Myocyte (in vitro differentiated cells): ENCODE data around the gene GIPC1. TPM values are rescaled to one million over a fixed set of nuclear protein-coding genes. Genes with fewer than 3 reads are reported as not detected.
"Not testable (repeated sequence)": the region's sequence is repeated elsewhere in the genome, so short reads cannot be mapped to it uniquely, and the experiment has no call there.

Experiments used
- DNase-seq: peaks from one replicate; pipeline ENCODE4 v3.0.0-alpha.2; 2012; ENCODE audit warnings: low read depth
- polyA plus RNA-seq: library from polyadenylated mRNA; unstranded; fragments of >200 nt; gene quantifications from one replicate; pipeline ENCODE4 v1.2.1, GENCODE V29; 2012; ENCODE audit warnings: missing spikeins
- total RNA-seq: library from RNA; depleted of rRNA; stranded (reverse); fragments of >200 nt; gene quantifications from 2 replicates; pipeline ENCODE4 v1.2.3, GENCODE V29; 2014

GIPC1 gene, protein sequence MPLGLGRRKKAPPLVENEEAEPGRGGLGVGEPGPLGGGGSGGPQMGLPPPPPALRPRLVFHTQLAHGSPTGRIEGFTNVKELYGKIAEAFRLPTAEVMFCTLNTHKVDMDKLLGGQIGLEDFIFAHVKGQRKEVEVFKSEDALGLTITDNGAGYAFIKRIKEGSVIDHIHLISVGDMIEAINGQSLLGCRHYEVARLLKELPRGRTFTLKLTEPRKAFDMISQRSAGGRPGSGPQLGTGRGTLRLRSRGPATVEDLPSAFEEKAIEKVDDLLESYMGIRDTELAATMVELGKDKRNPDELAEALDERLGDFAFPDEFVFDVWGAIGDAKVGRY
- total RNA-seq = 129 and 141 TPM in 2 replicates
- 154 TPM for polyA plus RNA-seq

- peak; percentile 99 for DNase-seq
These were observed at the start of gene GIPC1 for GRCh38 chr19:14496029-14496833. TSS of gene GIPC1 (minus strand) at chr19:14496127. CDS start at chr19:14482976, 13,151 bp downstream.

DNA sequence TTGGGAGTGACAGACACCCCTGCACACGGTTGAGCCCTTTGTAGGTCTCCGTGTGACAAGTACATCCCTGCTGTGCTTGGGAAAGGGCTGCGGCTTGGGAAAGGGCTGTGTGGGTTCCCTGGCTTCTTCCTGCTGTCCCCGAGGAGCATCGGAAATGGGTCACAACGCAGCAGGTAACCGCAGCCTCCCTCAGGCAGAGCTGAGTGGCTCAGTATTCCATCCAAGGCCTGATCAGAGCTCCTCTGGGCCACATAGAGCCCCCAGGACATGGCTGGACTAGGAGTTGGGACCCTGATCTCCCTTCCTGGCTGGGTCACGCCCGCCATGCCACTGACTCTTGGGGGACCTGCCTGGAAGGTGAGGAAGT lies 49.8 kb upstream of the GIPC1 start:
- DNase-seq = no peak

GRCh38 chr19:14544977-14545715 lies 49.2 kb upstream of the GIPC1 start:
- DNase-seq = peak; percentile 99

DNA sequence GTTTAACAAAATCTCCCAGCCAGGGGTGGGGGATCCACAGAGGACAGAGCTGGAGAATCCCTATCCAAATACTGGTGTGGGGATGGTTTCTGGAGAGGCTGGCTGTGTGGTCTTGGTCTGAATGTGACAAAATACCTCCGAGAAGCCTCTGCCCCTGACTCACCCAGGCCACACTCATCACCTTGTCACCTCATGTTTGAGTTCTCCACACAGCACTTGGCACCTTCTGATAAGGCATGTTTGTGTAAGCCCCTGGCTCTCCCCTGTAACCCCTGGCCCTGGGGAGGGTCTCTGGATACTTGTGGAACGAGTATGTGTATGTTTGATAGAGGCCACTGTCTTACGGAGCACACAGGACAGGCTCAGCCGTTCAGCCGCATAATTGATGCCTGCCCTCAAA lies 48.1 kb upstream of the GIPC1 start:
- DNase-seq = no peak

DNA sequence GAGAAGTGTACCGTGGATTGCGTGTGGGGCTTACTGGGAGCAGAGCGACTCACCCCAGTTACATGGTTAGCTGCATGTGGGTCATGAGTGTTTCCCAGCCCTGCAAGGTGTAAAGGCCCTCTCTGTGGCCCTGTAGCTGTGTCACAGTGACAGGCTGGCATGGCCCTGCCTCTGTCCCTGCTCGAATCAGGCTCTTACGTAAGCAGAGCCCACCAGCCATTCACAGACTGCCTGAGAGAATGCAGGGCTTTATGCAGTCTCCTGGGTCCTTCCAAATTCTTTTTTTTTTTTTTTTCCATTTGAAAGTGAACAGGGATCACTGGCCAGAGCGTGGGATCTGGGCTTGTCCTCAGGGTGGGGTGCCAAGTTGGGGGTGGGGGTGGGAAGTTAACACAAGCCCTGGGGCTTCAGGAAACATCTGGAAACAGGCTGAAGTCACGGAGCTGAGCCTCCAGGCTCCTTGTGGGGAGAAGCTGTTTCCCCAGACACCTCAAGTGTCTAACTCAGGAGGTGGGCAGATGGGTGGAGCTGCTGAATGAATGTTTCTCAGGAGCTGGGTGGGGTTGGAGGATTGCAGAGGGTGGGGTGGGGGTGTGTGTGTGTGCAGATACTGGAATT lies 46.9 kb upstream of the GIPC1 start:
- no peak for DNase-seq

DNA sequence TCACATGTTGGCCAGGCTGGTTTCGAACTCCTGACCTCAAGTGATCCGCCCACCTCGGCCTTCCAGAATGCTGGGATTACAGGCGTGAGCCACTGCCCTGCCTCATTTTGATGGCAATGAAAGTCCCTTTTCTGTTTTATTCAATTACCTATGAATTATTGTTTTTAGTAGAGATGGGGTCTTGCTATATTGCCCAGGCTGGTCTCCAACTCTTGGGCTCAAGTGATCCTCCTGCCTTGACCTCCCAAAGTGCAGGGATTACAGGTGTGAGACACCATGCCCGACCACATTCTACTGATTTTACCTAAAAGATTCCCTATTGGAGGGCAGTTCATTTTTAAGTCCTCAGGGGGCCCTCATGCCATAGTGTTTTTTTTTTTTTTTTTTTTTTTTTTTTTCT lies 46.1 kb upstream of the GIPC1 start:
- DNase-seq = not testable (repeated sequence)

GRCh38 chr19:14540741-14541525 lies 45.0 kb upstream of the GIPC1 start:
- DNase-seq = no peak

GRCh38 chr19:14536926-14537692 lies 41.2 kb upstream of the GIPC1 start:
- no peak for DNase-seq

- DNase-seq = no peak
These were observed 37.5 kb upstream of the GIPC1 start for GRCh38 chr19:14533450-14533849.

DNA sequence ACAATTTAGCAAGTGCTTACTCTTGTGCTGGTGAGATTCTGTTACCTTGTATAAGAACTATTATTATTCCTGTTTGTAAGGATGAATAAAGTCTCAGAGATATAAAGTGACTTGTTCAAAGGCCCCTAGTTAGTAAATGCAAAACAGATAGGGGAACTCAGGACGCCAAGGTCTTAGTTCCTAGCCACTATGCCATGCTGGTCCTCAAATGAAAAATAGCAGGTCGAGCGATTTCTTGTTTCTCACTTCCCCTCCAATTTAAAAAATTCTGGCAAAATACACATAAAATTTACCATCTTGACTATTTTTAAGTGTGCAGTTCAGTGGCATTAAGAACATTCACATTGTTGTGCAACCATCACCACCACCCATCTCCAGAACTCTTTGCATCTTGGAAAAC lies 34.6 kb upstream of the GIPC1 start:
- no peak for DNase-seq

- no peak for DNase-seq
These were observed 34.0 kb upstream of the GIPC1 start for GRCh38 chr19:14530005-14530348.

GRCh38 chr19:14529254-14530004 lies 33.5 kb upstream of the GIPC1 start, which contains the start of gene TECR:
TSS of gene TECR (plus strand) at chr19:14529594. CDS start at chr19:14529697, 103 bp downstream.
- DNase-seq = peak; percentile 100

DNA sequence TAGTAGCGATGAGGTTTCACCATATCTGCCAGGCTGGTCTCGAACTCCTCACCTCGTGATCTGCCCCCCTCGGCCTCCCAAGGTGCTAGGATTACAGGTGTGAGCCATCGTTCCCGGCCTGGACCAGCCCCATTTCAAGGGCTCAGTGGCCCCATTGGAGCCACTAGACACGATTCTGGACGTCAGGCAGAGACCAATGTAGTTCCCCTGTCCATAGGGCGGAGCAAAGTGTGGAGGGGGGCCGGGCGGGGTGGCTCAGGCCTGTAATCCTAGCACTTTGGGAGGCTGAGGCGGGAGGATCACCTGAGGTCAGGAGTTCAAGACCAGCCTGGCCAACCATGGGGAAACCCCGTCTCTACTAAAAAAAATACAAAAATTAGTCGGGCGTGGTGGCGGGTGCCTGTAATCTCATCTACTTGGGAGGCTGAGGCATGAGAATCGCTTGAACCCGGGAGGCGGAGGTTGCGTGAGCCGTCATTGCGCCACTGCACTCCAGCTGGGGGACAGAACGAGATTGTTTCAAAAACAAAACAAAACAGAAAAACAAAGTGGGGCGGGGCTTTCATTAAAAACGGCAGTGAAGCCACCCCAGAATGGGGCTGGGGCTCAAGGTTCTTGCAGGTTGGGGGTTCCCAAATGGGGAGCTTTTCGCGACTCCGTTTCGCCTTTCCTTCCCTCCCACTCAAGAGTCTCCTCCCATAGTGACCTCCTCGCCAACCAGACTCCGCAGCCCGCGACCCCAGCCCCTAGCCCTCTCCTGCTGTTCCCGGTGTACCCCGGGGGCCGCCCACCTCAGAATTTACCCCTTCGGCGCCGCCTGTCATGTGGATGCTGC lies 32.7 kb upstream of the GIPC1 start:
- no peak for DNase-seq

- DNase-seq = no peak
These were observed 30.5 kb upstream of the GIPC1 start for GRCh38 chr19:14526423-14526822.

DNA sequence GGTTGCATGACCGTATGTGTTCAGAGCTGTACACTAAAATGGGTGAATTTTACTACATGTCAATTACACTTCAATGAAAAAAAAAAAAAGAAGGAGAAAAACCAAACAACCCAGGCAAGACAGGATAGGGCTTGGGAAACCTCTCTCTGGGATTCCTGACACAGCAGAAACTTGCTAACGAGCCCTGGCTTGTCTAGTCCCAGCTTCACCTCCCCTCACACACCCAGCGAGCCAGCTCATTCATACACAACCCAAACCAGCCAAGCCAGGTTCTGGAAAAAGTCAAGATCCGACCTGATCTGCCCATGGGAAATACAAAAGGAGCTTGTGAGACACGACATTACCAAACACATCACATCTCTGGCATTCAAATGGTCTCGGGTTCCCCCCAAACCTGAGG lies 29.8 kb upstream of the GIPC1 start:
- no peak for DNase-seq

- DNase-seq = no peak
These were observed 24.6 kb upstream of the GIPC1 start for GRCh38 chr19:14520543-14520942.

DNA sequence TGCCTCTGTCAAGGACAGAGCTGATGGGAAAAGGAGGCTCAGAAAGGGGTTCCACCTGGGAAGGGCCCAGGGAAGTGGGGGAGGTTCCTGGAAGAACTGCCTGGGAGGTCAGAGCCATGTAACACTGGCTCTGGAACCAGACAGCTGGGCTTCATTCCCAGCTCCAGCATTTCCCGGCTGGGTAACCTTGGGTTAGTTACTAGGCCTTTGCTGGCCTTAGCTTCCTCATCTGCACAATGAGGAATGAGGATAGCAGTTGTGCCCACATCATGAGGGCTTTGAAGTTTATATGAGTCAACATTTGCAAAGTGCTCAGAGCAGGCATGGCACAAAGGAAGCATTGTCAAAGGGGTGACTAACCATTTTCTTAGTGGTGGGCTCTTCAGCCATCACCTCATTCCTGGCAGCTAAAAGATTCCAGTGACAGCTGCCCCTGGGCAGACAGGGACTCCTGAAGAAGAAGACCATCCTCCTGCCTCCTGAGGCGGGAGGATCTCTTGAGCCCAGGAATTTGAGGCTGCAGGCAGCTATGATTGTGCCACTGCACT lies 24.0 kb upstream of the GIPC1 start:
- peak; percentile 91 for DNase-seq
